GM11168 (cell line): ENCODE measurements around the gene CTSH.

Experiments
- in situ Hi-C: fragments of 300-500 bp; cut with MboI; formaldehyde crosslinking; loops from one replicate; pipeline ENCODE4 v1.12.0; 2022; ENCODE audit warnings: low sequenced_read_pairs; ENCODE audit not compliant: unreplicated experiment

The CTSH gene

DNA sequence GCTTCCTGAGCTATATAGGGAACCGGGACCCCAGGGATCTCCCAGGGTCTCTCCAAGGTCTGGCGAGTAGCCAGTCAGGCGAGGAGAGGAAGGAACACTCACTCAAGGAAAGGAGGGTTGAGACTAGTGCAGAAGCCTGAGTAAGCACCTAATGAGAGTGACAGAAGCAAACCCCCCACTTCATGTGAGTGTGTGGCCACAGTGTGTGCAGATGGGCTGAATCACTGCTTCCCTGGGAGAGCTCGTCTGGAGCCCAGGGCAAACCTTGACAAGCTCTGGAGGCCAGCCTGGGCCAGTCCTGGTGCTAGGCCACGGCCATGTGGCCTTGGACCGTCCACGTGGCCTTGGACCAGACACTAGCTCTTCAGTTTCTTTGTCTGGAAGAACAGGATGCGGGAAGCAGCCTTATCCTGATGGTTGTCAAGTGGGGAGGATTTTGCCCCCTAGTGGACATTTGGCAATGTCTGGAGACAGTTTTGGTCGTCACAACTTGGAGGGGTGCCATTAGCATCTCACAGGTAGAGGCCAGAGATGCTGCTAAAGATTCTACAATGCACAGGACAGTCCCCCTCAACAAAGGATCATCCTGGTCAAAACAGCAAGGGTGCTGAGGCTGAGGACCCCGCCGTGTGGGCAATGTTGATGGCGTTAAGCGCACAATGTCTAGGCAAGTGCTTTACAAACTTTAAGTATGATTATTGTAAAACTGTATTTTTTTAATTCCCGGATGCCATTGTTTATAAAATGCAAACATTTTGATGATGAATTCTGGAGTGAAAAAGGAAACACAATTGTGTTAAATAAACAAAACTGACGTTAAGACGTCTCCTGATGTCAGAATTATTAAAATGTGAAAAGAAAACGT is 34.8 kb upstream of the CTSH start:
- in situ Hi-C loops, result loop anchor here (25.0 kb wide), 1 partner anchor 217 kb away; no protein-coding TSS in a partner anchor

DNA sequence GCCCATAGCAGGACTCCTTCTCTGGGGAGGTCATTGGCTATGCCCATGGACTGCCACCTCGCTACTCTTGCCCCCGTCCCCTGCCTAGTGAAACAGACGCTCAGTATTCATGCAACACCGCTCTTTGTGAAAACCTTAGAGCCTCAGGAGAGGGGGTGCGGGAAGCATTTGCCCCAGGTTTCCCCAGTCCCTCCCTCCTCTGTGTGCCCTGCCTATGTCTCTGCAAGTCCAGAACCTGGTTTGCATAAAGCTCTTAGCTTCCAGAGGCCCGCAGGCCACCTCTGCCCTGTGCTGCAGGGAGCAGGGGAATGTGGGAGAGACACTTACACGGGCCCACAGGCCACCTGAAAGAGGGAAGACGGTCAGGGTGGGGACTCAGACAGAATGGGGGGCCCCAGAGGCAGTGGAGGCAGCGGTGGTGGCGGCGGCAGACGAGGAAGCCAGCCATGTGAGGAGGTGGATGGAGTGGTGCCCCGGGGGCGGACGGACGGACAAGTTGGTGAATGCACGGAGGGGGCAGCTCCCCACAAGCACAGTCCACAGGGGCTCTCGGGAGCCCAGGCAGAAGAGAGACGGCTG is 33.8 kb upstream of the CTSH start:
- in situ Hi-C loops, result loop anchor here (25.0 kb wide), 1 partner anchor 216 kb away; no protein-coding TSS in a partner anchor

DNA sequence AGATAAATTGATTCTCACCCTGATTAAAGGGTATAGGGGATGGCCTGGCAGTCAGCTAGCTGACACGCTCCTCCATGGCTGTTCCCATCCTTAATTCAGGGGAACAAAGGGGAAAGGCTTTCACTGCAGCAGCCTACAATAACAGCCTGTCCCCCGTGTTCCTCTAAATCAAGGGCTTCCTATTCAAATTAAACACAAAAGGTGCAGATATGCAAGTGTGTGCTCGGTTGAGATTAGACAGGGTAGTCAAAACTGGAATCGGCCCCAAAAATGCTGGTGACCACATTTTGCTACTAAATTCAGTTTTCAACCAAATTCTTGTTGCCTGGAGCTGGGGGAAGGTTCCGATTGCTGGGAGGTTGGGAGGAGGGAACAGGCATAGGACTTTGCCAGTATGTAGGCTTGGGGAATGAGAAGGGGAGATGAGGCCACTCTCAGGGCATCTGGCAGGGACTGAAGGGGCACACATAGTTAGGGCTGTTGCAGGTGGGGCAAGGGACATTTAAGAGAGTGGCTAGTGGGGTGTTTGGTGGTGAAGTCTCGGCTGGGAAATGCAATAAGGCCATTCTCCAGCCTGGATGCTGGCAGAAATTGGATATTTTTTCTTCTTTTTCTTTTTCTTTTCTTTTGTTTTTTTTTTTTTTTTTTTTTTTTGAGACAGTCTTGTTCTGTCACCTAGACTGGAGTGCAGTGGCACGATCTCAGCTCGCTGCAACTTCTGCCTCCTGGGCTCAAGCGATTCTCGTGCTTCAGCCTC is 32.9 kb upstream of the CTSH start:
- in situ Hi-C loops, result loop anchor here (25.0 kb wide), 1 partner anchor 215 kb away; no protein-coding TSS in a partner anchor

DNA sequence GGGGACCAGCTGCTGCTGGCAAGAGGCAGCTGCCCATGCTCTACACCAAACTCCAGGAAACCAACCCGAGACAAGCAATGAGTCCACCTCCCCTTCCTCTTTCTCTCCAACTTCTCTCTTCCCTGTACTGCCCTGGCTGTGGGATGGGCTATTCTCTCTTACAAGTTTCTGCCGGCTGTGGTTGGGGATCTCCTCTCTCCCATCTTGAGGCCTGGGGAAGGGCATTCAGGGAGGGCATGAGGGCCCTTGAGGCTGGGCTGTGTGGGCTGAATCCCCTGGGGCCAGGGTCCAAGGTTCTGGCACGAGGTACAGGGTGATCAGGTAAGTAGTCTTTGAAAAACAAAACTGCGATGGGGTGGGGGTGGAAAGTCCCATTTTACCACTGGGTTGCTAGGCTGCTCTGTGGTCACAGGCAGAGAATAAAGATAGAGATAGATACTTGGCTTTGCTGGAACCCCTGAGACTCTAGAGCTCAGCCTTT is 32.3 kb upstream of the CTSH start:
- in situ Hi-C loops, result loop anchor here (25.0 kb wide), 1 partner anchor 215 kb away; no protein-coding TSS in a partner anchor

DNA sequence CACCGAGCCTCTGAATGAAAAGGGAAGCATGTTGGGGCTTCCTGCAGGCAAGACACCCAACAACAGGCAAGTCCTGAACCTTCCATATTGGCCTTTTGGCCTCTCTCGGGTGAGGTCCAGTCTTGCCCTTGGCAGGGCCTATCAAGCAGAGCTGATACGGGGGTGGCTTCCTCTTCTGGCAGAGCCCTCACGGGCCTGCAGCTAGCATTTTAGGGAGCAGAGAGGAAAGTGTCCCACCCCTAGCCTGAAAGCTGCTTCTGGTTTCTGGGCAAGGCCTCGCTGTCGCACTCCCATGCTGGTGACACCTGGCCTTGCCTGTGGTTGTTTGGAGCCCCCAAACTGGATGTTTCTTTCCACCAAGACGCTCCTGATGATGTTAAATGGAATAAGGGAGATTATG is 31.8 kb upstream of the CTSH start:
- in situ Hi-C loops, result loop anchor here (25.0 kb wide), 1 partner anchor 214 kb away; no protein-coding TSS in a partner anchor

DNA sequence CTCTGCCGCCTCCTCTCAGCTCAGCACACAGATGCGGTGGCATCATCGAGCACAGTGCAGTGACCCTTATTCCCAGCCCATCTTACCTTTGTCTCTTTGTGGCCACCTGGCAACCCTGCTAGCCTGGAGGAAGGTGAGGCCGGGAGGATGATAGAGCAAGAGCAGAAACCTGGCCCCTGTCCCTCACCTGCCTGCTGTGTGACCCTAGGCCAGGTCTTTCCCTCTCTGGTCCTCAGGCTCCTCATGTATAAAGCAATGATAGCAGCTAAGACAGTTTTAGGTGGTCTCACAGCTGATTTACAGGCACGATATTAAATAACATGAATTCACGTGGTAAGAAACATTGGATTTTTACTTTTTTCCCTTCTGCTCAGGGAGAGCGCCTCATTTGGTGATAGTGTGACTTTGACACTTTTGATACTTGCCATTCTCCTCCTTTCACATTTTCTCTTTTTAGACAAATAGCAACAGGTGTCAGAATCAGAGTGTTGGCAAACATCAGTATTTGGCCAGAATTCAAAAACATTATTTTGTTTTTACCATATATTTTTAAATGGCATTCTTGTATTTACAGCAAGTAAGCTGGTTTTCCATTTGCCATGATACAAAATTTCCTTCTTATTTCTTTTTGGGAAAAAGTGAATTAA is 29.5 kb upstream of the CTSH start:
- in situ Hi-C loops, result no loop called here

DNA sequence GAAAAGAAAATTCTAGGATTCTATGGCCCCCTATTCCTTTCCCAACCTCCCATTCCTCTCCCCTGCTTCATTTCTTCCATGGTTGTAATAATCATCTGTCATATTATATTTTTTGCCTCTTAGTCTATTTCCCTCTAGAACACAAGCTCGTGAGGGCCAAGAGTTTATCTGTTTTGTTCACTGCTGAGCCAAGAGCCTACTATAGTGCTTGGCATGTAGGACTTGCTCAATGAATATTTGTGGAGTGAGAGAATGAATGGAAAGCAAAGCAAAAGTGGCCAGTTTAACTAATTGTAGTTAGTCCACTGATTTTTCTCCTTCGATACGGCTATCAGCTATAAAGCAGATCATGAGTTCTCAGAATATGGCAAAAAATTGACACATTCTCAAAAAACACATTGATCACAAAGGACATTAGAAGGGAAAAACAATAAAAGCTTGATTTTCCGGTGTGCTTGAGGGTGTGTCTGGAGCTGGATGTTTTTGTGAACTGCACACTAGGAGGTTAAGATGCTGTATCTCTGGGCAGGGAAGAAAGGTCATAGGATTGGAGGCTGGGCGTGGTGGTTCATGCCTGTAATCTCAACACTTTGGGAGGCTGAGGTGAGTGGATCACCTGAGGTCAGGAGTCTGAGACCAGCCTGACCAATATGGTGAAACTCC is 25.0 kb upstream of the CTSH start:
- in situ Hi-C loops, result no loop called here

DNA sequence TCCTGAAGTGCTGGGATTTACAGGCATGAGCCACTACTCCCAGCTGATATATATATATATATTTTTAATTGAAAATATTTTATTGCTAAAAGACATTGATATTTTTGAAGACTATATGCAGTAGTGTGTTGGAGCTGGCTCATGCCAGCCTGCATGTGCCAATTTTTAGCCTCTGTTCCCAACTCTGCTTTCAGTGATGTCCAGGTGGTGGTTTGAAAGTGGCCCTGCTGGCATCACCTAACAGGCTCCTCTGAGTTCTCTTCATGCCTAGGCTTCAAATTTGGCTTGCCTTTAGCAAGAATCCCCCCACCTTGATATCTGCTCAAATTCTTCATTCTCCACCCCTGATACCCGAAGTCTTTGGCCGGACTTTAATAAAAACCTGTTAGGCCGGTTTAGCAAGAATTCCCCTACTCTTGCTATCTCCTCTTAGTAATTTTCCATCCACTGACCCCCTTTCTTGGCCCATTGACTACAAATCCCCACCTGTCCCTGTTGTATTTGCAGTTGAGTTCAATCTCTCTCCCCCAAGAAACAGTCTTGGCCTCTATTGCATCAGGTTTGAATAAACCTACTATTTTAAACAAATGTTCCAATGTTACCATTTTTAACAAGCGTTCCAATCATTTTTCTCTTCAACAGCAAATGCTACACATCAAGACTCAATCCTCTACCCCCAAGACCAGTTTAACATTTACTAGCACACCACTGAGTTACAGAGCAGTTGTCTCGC is 23.9 kb upstream of the CTSH start:
- in situ Hi-C loops, result no loop called here

DNA sequence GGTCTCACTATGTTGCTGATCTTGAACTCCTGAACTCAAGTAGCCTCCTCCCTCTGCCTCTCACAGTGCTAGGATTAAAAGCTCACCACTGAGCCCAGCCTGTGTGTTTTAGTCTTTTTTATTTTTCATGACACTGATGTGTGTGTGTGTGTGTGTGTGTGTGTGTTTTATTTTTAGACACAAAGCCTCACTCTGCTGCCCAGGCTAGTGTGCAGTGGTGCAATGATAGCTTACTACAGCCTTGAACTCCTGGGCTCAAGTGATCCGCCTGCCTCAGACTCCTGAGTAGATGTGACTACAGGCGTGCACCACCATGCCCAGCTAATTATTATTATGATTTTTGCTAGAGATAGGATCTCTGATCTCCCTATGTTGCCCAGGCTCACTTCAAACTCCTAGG is 23.3 kb upstream of the CTSH start:
- in situ Hi-C loops, result no loop called here

DNA sequence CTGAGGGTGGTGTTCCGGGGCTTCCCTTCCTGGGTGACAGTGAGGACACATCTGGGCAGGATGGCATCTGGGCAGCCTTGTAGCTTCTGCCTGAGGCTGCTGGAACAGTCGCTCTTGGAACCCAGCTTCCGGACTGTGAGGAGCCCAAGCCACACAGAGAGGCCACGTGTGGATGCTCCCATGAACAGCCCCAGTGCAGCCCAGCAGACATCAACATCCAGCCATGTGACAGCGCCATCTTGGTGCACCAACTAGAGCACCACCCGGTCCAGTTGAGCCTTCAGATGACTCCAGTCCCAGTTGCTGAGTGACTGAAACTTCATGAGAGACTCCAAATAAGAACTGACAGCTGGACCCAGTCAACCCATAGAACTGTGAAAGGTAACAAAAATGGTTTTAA is 15.5 kb upstream of the CTSH start:
- in situ Hi-C loops, result no loop called here

DNA sequence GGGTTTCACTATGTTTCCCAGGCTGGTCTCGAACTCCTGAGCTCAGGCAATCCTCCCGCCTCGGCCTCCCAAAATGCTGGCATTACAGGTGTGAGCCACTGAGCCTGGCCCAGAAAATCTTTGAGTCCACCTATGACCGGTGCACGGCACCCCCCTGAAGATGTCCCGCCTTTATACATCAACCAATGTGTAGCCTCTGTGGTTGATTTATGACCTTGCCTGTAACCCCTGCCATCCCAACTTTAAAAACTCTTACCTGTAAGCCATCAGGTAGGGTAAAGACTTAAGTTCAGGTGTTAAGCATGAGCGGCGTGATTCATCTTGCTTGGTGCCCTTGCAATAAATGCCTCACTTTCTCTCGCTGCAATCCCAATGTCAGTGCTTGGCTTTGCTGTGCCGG is 14.5 kb upstream of the CTSH start:
- in situ Hi-C loops, result no loop called here

DNA sequence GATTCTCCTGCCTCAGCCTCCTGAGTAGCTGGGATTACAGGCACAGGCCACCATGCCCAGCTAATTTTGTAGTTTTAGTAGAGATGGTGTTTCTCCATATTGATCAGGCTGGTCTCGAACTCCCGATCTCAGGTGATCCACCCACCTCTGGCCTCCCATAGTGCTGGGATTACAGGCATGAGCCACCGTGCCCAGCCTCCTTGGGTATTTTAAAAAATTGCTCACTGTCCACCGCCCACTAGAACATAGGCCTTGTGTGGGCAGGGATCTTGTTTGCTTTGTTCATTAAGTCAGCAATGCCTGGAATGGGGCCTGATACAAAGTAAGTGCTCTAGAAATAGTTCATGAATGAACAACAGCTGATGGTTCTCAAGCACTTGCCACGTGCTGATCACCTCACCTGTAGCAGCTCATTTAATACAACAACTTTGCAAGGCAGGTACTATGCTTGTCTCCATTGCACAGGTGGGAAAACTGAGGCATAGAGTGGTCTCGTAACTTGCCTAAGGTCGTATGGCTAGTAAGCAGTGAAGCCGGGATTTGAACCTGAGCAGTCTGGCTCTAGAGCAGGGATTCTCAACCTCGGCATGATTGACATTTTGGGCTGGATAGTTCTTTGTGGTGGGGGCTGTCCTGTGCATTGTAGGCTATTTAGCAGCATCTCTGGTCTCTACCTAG is 12.7 kb upstream of the CTSH start:
- in situ Hi-C loops, result no loop called here

DNA sequence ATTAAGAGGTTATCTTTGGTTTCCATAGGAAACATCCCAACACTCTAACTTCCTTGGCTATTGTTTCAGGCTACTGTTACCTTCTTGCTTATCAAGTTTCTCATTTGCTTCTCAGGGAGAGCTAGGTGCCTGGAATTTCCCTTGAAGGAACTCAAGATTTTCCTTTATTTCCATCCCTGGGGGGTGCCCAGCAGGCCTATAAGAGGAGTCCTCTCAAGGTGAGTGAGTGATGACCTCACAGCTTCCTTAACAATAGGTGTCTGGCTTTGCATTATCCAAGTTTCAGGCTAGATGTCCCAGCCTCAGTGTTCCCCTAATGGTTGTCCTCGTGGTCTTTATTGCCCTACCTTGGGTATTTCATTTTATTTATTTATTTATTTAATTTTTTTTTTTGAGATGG is 12.1 kb upstream of the CTSH start:
- in situ Hi-C loops, result no loop called here

DNA sequence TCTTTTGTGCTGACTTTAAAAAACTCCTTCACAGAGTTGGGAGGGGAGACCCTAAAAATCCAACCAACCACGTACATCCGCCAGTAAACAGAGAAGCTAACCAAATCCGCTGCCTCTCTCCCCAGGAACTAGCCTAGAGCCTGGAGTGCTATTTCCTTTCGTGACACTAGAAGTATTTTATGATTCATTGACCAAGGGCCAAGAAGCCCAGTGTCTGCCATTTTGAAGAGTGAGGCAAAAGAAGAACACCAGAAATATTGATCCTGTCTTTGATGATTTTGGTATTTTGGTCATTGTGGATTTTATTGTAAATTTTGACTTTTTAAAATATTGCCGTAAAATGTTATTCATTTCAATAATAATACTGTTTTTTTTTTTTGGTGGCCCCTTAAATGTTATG is 10.5 kb upstream of the CTSH start:
- in situ Hi-C loops, result no loop called here

DNA sequence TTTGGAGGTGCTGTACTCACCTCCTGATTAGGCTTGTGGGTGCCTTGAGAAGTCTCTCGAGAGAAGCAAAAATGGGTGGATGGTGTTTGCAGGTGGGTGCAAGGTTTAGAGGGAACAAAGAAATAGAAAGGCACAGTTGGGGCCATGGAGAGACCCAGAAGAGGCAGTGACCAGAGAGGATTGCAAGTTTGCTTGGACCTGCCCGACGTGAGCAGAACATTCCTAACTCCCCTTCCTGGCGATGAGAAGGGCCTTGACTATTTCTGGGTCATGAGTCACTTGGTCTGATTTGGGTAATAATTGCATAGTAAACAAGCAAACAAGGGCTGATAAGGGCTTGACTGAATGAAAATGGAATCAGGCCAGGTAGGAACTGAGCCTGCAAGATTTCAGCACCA is 7.0 kb upstream of the CTSH start:
- in situ Hi-C loops, result no loop called here

DNA sequence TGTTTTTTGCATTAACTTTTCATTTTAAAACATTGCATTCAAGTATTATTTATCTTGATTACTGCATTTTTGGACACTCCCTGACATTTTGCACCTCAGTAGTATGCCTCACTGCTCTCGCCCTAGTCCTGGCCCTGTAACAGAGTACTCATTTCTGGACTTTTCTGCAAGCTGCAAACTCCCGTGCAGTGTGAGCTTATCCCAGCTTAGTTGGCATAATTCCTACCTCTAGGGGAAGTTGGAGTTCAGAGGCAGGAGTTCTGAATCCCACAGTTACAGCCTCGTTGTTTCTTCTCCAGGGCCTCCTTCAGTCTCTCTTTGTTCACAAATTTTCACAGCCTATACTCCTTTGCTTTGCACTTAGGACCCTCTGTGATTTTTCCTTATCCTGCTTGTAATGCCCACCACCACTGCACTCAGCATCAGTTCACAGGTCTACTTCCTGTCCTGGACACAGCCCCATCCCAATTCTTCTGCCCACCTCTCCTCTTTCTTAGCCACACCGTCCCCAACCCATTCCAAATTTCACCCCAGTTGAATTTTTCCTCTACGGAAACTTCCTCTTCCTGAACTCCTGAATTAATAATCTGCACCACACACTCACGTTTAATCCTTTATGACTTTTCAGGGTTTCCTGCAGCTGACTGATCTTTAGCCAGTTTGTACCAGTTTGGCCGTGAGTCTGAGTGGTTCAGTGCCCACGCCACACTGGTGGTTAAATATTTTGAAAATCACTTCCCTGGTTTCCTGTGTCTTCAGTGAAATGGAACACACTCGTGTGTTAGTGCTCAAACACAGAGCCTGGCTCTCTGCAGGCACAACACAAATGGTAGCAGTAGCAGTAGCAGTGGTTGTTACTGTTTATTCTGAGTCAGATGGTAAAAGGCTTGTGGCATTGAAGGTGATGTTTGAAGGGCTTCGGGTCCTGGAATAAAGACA is 6.3 kb upstream of the CTSH start:
- in situ Hi-C loops, result no loop called here

DNA sequence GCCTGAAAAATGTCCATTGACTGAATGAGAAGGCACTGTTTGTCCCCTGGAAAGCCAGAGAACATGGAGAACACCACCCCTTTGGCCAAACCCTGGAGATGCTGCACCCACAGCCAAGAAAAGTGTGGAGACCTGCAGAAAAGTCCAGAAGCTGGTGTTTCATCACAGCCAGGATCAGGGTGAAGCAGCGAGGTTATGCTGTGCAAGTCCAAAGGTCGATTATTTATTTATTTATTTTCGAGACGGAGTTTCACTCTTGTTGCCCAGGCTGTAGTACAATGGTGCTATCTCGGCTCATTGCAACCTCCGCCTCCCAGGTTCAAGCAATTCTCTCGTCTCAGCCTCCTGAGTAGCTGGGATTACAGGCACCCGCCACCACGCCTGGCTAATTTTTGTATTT is 5.5 kb upstream of the CTSH start:
- in situ Hi-C loops, result no loop called here

DNA sequence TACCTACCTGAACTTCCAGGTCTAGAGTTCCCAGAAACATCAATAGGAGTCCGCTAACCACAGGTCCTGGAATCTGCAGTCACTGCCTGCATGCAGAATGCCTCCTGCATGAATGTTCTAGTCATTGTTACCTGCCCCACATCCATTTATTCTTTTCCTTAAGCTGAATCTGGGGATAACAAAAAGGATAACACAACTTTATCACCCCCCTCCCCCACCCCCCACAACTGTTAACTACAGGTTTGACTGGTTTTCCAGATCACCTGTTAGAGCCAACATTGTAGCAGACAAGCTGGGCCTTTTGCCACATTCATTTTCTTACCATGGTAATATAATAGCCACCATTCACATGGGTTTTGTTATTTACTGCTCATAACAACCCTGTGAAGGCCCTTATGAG is 4.6 kb upstream of the CTSH start:
- in situ Hi-C loops, result no loop called here
